Measurements from ENCODE around the gene IGF2. TPM values are rescaled to one million over a fixed set of nuclear protein-coding genes. Genes with fewer than 3 reads are reported as not detected.

Gene IGF2
- total and polyA plus RNA-seq, 8 donors, result 3.8 to 164 (median 10.8) TPM

DNA sequence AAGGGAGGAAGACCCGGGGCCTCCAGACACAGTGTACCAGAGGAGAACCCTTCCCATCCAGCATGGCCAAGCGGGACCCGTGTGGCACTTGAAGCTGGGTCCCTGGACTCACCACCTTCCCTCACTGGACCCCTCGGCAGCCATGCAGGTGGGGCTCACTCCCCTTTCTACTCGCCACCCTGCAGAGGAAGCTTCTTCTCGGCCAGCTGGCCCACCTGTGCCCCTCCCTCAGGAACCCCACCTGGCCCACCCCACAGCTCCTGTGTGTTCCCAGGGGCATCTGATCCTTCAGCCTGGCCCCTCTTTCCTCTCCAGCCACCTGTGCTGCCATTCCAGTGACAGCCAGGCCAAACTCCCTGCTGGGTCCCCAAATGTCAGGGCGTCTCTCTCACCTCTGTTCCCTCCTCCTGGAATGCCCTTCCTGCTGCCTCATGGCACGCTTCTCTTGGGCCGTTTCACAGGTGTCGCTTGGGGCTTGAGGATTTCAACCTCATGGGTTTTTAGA, 38.0 kb downstream of the IGF2 start:
- Histone ChIP-seq H3K27me3 (no peaks in the 10 kb centered on the region), H3K9me3 (no peaks in the 10 kb centered on the region), H3K4me3 (no peak overlapping the region), H3K4me1 (peaks cover 29 to 49% (median 36%) of the 10 kb centered on the region in 4 donors), H3K36me3 (no peaks in the 10 kb centered on the region), H3K27ac (no peak overlapping the region)
- DNase-seq, result no peak
- intact Hi-C loops (cut with DNase I; ENCODE audit: low total_unique reads), result no loop called here
- 86 to 91% (median 87%) methylated on average over 10 of the region's 10 CpGs for WGBS, 5 donors
- TF ChIP-seq, protein P1, sequence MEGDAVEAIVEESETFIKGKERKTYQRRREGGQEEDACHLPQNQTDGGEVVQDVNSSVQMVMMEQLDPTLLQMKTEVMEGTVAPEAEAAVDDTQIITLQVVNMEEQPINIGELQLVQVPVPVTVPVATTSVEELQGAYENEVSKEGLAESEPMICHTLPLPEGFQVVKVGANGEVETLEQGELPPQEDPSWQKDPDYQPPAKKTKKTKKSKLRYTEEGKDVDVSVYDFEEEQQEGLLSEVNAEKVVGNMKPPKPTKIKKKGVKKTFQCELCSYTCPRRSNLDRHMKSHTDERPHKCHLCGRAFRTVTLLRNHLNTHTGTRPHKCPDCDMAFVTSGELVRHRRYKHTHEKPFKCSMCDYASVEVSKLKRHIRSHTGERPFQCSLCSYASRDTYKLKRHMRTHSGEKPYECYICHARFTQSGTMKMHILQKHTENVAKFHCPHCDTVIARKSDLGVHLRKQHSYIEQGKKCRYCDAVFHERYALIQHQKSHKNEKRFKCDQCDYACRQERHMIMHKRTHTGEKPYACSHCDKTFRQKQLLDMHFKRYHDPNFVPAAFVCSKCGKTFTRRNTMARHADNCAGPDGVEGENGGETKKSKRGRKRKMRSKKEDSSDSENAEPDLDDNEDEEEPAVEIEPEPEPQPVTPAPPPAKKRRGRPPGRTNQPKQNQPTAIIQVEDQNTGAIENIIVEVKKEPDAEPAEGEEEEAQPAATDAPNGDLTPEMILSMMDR (IDR thresholded peaks at IDR 0.05), result no peak
- TF ChIP-seq POLR2AphosphoS5 (IDR thresholded peaks at IDR 0.05) (no peak), EP300 (IDR thresholded peaks at IDR 0.05) (no peak), POLR2A (IDR thresholded peaks at IDR 0.05) (no peak)

DNA sequence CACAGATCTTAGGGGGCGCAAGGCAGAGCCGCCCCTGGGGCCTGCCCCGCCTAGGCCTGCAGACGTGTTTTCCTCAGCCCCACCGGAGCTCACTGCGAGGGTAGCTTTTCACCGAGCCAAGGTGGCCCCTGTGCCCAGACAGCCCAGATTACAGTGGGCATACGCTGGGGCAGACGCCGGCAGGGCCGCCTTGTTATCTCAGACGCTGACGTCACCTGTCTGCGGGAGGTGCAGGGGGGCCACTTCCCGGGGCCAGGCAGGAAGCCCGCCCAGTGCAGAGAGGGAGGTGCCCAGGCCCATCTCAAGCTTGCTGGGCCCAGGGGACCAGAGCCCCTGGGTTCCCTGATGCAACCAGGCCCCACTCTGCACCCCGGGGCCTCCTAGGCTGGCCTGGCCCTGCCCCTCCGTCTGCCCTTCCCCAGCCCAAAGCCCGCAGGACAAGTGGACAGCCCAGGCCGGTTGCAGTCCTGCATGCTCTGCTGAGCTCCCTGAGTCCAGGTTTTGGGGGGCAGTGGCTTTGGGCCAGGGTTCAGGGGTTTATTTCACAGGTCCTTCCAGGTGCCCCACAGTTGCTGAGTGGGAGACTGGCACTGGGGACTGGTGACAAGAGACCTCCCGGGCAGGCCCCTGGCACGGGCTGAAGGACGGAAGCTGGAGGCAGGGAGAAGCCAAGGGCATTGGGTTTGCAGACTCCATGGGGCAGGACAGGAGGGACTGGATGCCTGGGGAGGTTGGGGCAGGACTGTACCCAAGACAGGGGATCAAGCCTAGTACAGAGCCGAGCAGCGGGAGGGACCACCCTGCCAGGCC, 38.6 kb downstream of the IGF2 start:
- H3K4me1 ChIP-seq, result peaks cover 29 to 50% (median 36%) of the 10 kb centered on the region in 4 donors
- H3K27ac ChIP-seq, result peak overlapping the region in 4 of 5 donors; percentile 41 to 75 (median 55)
- H3K36me3 ChIP-seq, result no peaks in the 10 kb centered on the region
- intact Hi-C loops (cut with DNase I; ENCODE audit: low total_unique reads), result no loop called here
- H3K27me3 ChIP-seq, result no peaks in the 10 kb centered on the region
- H3K4me3 ChIP-seq, result no peak overlapping the region
- 48 to 64% (median 51%) methylated on average over 16 to 25 of the region's 25 CpGs for WGBS, 5 donors
- TF ChIP-seq, protein P1 (IDR thresholded peaks at IDR 0.05), result no peak
- no peak for TF ChIP-seq POLR2AphosphoS5 (IDR thresholded peaks at IDR 0.05)
- no peaks in the 10 kb centered on the region for H3K9me3 ChIP-seq
- peak; percentile 71 to 87 for DNase-seq

DNA sequence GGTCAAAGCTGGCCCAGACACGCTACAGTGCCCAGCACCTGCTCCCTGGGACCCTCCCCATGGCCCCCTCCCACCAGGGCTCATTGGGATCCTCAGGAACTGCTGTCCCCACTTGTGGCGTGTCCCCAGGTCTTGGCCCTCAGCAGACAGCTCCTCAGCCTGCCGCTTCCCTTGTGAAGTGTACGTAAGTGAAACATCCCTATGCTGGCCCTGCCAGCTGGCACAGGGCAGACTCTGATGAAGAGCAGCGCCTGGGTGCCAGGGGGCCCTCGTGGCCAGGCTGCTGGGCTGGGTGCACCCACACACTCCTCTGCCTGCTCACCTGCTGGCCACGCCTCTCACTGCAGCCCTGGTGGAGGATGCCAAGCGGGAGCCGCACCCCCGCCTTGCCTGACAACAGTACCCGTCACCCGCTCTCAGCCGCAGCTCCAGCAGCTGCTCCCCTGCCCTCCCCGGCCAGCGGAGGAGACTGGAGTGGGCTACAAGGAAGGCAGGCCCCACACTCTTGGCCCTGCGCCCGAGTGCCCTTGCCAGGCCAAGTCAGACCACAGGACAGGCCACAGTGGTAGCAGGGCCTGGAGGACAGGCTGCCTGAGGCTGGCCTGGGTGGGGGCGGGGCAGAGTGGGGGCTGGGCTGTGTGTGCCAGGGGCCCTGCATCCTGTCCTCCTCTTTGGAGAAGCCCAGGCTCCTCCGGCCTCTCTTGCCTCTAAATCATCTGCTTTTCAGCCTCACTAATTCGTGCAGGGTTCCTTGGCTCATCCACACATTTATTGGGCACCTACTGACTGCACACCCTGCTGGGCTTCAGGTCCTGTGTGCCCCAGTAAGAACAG, 39.5 kb downstream of the IGF2 start:
- Histone ChIP-seq H3K27me3 (no peaks in the 10 kb centered on the region), H3K4me3 (no peak overlapping the region), H3K4me1 (peaks cover 29 to 50% (median 36%) of the 10 kb centered on the region in 4 donors), H3K9me3 (no peaks in the 10 kb centered on the region), H3K27ac (peak overlapping the region; percentile 35 to 75 (median 43)), H3K36me3 (no peaks in the 10 kb centered on the region)
- WGBS, 5 donors, result 34 to 52% (median 45%) methylated on average over 15 to 20 of the region's 20 CpGs
- TF ChIP-seq, protein P1 (IDR thresholded peaks at IDR 0.05), result peak in 4 of 7 experiments; percentile 23 to 50 (median 34)
- TF ChIP-seq POLR2AphosphoS5 (IDR thresholded peaks at IDR 0.05) (peak in 1 of 3 donors; percentile 23), POLR2A (IDR thresholded peaks at IDR 0.05) (no peak)
- peak; percentile 85 to 88 for DNase-seq
- intact Hi-C loops (cut with DNase I; ENCODE audit: low total_unique reads), result no loop called here
